ENCODE results near the gene PUS7.
"Not testable (repeated sequence)": the region's sequence is repeated elsewhere in the genome, so short reads cannot be mapped to it uniquely, and the experiment has no call there.

DNA sequence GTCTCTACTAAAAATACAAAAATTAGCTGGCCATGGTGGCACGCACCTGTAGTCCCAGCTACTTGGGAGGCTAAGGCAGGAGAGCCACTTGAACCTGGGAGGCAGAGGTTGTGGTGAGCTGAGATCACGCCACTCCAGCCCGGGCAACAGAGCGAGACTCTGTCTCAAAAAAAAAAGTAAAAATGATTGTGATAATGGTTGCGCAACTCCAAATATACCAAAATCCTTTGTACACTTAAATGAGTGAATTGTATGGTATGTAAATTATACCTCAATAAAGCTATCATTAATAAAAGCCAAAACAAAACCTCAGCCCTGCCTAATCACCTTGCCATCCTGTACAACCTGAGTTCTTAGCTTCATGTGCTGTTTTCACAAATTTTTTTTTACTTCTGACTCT is 71.2 kb downstream of the PUS7 start:
- not testable (repeated sequence) for TF ChIP-seq GABPA (IDR thresholded peaks at IDR 0.05 in 1 of 2, conservative IDR thresholded peaks at IDR 0.05 in 1 of 2); TAF1 (conservative IDR thresholded peaks at IDR 0.05); JUND (IDR thresholded peaks at IDR 0.05); RAD21 (IDR thresholded peaks at IDR 0.05); RXRA (IDR thresholded peaks at IDR 0.05); FOXA2 (IDR thresholded peaks at IDR 0.05); FOXA1 (IDR thresholded peaks at IDR 0.05); HNF4G (IDR thresholded peaks at IDR 0.05); NR2F2 (IDR thresholded peaks at IDR 0.05)
- TF ChIP-seq, protein P1, sequence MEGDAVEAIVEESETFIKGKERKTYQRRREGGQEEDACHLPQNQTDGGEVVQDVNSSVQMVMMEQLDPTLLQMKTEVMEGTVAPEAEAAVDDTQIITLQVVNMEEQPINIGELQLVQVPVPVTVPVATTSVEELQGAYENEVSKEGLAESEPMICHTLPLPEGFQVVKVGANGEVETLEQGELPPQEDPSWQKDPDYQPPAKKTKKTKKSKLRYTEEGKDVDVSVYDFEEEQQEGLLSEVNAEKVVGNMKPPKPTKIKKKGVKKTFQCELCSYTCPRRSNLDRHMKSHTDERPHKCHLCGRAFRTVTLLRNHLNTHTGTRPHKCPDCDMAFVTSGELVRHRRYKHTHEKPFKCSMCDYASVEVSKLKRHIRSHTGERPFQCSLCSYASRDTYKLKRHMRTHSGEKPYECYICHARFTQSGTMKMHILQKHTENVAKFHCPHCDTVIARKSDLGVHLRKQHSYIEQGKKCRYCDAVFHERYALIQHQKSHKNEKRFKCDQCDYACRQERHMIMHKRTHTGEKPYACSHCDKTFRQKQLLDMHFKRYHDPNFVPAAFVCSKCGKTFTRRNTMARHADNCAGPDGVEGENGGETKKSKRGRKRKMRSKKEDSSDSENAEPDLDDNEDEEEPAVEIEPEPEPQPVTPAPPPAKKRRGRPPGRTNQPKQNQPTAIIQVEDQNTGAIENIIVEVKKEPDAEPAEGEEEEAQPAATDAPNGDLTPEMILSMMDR (IDR thresholded peaks at IDR 0.05; ENCODE audit: low read depth, low read length, missing input control), result not testable (repeated sequence)
- TF ChIP-seq, protein P2, sequence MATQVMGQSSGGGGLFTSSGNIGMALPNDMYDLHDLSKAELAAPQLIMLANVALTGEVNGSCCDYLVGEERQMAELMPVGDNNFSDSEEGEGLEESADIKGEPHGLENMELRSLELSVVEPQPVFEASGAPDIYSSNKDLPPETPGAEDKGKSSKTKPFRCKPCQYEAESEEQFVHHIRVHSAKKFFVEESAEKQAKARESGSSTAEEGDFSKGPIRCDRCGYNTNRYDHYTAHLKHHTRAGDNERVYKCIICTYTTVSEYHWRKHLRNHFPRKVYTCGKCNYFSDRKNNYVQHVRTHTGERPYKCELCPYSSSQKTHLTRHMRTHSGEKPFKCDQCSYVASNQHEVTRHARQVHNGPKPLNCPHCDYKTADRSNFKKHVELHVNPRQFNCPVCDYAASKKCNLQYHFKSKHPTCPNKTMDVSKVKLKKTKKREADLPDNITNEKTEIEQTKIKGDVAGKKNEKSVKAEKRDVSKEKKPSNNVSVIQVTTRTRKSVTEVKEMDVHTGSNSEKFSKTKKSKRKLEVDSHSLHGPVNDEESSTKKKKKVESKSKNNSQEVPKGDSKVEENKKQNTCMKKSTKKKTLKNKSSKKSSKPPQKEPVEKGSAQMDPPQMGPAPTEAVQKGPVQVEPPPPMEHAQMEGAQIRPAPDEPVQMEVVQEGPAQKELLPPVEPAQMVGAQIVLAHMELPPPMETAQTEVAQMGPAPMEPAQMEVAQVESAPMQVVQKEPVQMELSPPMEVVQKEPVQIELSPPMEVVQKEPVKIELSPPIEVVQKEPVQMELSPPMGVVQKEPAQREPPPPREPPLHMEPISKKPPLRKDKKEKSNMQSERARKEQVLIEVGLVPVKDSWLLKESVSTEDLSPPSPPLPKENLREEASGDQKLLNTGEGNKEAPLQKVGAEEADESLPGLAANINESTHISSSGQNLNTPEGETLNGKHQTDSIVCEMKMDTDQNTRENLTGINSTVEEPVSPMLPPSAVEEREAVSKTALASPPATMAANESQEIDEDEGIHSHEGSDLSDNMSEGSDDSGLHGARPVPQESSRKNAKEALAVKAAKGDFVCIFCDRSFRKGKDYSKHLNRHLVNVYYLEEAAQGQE (IDR thresholded peaks at IDR 0.05), result not testable (repeated sequence)

All from liver (tissue), 3 donors.